SH-SY5Y (cell line): ENCODE data around the gene CHRNG.

Source experiments
- GATA2 ChIP-seq: IDR thresholded peaks from 2 replicates; pipeline ENCODE4 v1.6.1; 2011; ENCODE audit warnings: mild to moderate bottlenecking, low read depth, low read length
- GATA3 ChIP-seq: IDR thresholded peaks from 2 replicates; pipeline ENCODE4 v1.6.1; 2011; ENCODE audit warnings: low read depth, mild to moderate bottlenecking, low read length, moderate library complexity

The CHRNG gene

GRCh38 chr2:232567721-232568120, 28.2 kb downstream of the CHRNG start:
- TF ChIP-seq GATA3 (no peak), GATA2 (no peak)

DNA sequence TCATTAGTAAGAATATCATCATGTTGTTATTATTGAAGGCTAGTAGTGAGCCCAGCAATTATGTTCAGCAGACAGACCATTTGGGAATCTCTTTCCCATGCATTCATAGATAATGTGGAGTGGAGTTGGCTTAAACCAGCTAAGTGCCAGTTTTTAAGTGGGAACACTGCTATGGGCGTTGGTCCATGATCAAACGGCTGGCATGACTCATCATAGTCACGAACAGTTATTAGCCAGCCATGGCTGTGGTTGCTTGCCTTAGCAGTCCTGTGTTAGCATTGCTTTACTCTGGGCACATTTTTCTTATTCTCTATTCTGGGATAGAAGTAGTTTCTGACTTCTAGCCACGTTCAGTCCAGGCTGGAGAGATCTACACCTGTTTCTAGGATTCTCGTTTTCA, 28.7 kb downstream of the CHRNG start:
- TF ChIP-seq GATA3 (no peak), GATA2 (no peak)

GRCh38 chr2:232569541-232569940, 30.0 kb downstream of the CHRNG start:
- TF ChIP-seq GATA3 (no peak), GATA2 (no peak)

DNA sequence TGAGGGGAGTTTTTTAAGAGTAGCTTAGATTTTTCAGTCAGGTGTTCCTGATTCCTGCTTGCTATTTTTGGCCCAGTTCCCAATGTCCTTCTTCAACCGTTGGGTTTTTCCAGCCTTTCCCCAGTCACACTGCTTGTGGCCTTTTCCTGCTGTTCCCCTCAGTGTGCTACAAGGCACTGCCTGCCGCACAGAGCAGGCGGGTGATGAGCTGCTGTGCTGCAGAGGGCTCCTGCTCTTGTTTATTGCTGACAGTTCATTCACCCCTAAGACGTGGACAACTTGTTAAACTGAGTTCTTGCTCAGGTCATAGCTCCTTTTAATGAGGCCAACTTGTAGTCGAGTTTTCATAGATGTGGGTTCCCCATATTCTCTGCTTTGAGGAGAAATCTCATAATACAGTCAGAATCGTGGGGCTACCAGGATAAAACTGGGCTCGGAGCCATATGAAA, 31.6 kb downstream of the CHRNG start:
- TF ChIP-seq GATA2 = no peak
- TF ChIP-seq GATA3 = no peak

- no peak for TF ChIP-seq GATA3
- no peak for TF ChIP-seq GATA2
Measured at GRCh38 chr2:232573042-232573441, 33.5 kb downstream of the CHRNG start.

GRCh38 chr2:232573771-232574435, 34.4 kb downstream of the CHRNG start:
- TF ChIP-seq GATA2 = no peak
- no peak for TF ChIP-seq GATA3

- TF ChIP-seq GATA2 (no peak), GATA3 (no peak)
Measured at GRCh38 chr2:232574674-232575403, 35.3 kb downstream of the CHRNG start.

- no peak for TF ChIP-seq GATA2
- TF ChIP-seq GATA3 = no peak
Measured at GRCh38 chr2:232575404-232575746, 35.9 kb downstream of the CHRNG start.

DNA sequence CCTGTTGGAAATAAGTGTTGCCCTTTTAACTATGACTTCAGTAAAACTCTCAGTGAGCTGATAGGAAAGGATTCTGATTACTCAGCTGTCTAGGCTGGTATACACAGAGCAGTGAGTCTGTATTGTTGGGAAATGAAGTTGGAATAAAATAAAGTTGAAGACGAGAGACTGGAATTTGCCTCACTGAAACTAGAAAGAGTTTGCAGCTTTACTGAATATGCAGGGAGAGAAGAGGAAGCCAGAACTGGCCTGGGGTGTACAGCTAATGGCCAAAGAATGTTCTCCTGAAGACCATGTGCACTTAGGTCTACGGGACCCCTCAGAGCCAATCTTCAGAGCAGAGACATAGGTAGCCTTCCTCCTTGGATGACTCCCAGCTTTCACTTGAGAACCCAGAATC, 37.5 kb downstream of the CHRNG start:
- TF ChIP-seq GATA2 (no peak), GATA3 (no peak)

- TF ChIP-seq GATA3 = no peak
- no peak for TF ChIP-seq GATA2
Measured at GRCh38 chr2:232577841-232578240, 38.3 kb downstream of the CHRNG start.

GRCh38 chr2:232578626-232579025, 39.1 kb downstream of the CHRNG start:
- TF ChIP-seq GATA3 = no peak
- no peak for TF ChIP-seq GATA2

GRCh38 chr2:232580648-232580981, 41.1 kb downstream of the CHRNG start:
- TF ChIP-seq GATA2 (no peak), GATA3 (no peak)

- no peak for TF ChIP-seq GATA3
- TF ChIP-seq GATA2 = no peak
Measured at GRCh38 chr2:232581725-232582124, 42.2 kb downstream of the CHRNG start.

- TF ChIP-seq GATA3 (no peak), GATA2 (no peak)
Measured at GRCh38 chr2:232584238-232584637, 44.7 kb downstream of the CHRNG start.

GRCh38 chr2:232586943-232587505, 47.5 kb downstream of the CHRNG start:
- TF ChIP-seq GATA3 (no peak), GATA2 (no peak)
